HG02763 (cell line): ENCODE measurements around the gene STXBP6.

ENCODE experiments used
- ATAC-seq: cut with Tn5 transposase; IDR thresholded peaks from one replicate; pipeline ENCODE4 v1.9.1; 2021; ENCODE audit warnings: mild to moderate bottlenecking, moderate library complexity; ENCODE audit not compliant: unreplicated experiment

STXBP6 gene

DNA sequence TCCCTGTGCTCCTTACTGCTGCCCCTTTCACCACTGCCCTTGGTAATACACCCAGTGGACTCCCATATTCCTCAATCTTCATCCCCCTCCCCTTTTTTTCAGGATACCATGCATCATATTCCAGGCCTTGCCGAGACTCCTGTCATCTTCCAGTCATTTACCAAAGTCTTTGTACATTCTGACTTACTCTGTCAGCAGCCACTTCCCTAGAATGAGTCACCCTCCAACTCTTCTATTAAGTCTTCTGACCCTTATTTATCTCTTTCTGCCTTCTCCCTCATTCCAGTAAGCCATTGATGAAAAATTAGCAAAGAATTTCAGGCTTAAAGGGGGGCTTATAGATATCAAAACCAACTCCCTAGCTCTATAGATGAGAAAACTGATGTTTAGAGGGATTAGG lies 128.0 kb downstream of the STXBP6 start:
- no peak for ATAC-seq

DNA sequence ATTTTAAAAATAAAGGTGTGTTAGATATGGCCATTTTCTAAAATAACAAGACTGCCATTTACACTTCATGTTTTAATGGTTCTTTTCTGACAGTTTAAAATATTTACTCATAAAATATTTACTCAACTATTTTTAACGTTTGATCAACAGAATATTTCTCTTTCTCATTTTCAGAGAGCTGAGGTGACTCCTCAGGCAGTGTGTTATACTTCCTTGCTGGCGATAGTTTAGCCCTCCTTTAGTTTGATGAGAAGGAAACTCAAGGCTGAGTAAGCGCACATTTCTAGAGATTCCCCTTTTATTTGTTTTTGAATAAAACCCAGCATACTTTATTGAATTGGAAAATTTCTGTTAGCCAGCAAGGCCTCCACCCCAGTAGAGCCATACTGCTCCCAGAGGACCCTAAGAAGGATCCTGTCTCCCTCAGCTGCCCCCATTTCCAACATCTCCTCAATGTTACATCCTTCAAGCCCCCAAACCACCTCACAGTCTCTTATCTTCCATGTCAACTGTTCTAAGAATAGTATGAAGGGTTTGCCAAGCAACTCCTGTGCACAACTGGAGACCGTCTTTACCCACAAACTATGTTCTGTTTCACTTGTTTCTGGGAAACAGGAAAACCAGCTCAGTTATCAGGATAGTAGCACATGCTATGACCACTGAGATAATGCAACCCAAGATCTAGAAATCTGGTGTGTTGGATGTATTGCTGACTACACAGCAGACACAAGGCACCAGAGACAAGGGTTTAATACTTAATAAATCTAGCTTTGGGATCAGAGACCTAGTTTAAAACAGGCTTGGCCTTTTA lies 129.5 kb downstream of the STXBP6 start:
- ATAC-seq, result no peak

DNA sequence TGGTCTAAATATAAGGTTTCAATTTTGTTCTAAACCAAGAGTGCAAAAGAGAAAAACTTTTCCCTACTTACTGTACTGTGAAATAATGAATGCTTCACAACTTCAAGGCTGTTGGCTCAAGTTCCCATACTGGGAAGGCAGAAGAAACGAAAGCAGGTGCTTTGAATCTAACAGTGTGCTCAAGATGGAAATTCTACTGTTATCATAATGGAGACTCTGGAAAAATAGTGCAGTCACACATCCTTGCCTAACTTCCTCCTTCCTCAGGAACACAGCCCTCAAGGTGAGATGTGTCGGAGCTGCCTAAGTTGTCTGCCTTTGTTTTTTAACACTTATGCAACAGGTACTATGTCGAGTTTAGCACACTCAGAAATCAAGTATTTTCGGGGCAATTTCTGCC lies 131.1 kb downstream of the STXBP6 start:
- ATAC-seq, result no peak

DNA sequence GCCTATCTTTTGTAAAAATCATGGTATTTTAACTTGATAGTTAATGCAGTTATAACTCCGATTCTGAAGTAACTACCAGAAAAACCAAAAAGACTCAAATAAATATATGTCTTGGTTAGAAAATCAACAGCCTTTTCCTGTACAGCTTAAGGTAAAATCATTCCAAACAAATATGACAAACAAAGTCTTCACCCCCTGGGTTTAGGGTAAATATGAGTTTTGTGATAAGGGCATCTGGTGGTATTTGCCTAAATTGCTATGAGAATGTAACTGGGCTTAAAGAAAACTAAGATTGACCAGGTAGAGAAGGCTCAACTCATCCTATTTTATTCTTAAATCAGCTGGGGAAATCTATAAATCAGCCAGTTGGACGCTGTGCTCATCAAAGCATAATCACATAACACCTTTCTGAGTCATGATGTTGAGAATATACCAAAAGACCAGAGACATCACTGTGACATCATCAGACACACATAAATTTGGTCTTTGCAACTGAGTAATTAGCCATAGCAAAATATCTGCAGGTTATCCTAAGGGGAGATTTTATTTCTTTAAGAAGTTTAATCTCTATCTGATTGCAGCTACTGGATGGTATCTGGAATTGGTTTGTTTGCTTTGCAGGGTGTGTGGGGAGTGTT lies 133.9 kb downstream of the STXBP6 start:
- ATAC-seq, result no peak

DNA sequence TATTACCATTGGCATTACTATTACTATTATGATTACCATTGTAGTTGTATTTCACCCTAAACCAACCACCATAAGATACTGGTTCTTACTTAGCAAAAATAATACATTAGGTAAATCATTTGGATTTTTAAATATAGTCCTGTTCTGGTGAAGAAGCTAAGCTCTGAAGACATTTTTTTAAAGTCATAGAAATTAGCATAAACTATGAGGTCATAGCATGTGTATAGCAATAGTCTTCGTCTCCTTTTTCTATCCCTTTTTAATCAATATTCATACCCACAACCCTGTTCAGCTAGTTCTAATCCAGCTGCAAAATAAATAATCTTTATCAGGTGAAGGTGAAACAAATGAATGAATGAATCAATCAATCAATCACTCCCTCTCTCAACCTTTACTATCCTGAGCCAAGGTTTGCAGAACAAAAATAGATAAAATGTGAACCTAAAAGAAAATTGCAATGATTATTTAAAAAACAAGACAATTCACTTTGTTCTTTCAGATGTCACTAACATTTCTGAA lies 134.5 kb downstream of the STXBP6 start:
- no peak for ATAC-seq

DNA sequence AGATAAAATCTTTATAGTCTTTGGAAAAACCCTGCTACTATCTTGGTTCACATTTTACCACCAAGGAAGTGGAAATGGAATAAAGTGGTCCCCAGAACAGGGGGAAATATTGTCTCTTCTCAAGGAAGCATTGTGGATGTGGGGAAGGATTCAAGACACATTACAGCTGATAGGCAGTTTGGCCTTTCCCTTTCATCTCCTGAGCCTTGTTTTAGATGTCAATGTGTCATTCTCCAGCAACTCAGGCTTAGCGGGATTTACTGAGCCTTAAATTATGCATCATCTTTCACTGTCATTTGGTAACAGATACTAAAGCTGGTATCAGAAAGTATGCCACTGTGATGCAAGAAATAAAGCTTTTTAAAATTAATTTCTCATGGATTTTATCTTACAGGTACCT lies 136.2 kb downstream of the STXBP6 start:
- no peak for ATAC-seq

DNA sequence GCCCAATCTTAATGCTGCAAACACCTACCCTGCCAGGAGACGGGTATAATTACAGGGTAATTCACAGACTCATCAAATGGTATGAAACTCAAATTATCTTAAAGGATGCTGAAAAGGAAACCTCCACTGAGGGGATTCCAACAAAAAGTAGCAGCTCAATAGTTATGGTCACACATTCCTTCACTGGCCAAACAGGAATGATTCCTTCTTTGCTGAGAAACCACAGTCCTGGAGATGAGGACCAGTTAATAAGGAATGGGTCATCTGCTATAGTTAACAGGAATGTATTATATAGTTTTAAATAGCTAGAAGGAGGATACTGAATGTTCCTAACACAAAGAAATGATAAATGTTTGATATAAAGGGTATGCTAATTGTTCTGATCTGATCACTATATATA lies 136.9 kb downstream of the STXBP6 start:
- ATAC-seq, result no peak

DNA sequence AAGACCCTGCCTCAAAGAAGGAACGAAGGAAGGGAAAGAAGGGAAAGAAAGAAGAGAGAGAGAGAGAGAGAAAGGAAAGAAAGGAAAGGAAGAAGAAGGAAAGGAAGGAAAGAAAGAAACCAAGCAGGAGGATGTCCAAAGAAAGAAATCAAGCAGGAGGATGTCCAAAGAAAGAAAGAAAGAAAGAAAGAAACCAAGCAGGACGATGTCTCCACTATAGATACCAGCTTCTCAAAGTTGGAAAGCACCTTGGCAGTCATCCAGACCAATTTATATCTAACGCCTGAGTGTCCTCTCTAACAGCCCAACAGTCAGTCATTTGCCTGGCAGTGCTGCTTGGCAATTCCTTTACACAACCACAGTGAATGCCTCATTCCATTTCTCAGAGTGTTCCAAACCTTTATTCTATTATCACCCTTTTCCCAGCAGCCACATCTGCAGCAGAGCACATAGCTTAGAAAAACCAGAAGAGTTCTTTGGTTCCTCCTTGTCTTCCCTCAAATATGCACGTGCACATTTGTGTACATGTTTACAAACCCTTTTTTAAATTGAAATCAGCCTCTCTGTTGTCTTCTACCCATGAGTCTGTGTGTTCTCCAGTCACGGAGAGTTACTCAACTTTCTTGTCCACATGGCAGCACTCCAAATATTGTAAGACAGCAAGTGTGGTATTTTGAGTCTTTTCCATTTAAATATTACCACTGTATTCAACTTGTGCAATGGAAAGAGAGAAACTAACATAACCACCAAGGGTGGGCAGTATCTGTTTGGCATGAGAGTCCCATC lies 138.4 kb downstream of the STXBP6 start:
- ATAC-seq, result no peak

DNA sequence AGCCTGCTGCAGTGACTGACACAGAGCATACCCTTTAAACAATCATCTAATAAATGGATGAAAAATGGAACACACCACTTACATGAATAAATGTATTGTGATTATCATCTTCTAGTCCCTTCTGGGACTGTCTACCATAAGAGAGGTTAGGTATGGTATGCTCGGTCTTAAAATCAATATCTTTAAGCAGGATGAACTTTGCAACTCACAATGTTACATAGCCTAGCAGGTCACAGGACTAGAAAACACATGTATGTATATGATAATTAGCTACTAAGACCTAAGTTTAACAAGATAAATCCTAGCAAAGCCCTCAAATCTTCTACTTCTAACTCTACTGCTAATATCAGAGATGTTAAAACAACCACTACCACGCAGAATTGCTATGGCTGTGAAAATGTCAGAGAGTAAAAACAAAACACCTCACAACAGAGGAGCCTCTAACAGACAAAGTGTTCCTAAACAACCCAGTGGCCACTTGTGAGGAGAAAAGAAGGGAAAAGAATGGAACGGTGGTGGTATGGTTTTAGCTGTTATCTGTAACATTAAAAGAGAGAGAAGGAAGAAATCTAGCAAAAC lies 139.4 kb downstream of the STXBP6 start:
- ATAC-seq, result no peak

DNA sequence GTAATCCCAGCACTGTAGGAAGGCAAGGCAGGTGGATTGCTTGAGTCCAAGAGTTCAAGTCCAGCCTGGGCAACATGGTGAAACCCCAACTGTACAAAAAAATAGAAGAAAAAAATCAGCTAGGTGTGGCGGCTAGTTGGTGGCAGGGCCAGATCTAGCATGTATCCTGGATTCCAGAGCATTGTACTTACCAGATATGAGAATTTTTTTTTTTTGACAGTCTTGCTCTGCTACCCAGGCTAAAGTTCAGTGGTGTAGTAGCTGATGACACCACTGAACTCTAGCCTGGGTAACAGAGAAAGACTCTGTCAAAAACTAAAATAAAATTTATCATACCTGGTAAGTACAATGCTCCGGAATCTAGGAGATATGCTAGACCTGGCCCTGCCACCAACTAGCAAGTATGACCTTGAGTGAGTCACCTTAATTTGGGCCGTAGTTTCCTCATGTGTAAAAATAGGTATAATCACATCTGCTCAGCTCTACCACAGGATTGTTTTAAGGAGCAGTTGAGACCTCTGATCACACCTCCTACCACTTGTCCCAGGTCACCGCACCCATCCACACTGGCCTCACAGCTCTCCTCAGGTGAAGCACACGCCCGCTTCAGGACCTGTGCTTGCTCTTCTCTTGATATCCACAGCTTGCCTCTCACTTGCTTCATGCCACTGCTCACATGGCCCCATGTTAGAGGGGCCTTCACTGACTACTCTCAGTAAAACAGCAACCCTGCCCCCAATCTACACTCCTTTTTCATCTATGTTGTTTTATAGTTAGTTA lies 140.2 kb downstream of the STXBP6 start:
- no peak for ATAC-seq

DNA sequence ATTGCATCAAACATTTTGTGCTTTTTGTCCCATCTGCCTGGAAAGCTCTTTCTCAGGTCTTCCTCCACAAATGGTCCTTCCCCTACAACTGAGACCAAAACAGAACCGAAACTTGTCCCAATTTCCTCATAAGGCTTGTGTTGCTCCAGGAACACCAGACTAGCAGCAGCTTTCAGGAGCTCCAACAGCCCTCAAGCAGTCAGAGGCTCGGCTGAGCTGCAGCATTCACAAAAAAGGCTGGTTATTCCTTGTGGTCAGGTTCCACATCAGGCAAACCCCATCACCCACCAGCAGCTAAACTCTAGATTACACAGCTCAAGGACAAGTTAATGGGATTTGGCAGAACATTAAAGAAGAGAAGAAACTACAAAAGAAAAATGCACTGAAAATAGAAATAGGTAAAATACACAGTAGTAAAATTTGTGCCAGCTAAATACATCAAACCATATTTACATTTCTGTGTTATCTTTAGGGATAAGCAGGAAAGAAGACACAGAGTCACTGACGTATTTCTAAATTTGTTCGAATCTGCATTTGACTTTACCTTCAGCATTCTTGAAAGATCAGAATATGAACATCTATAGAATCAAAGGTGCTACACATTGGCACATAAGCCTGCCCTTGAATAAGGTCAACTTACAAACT lies 141.2 kb downstream of the STXBP6 start:
- no peak for ATAC-seq

DNA sequence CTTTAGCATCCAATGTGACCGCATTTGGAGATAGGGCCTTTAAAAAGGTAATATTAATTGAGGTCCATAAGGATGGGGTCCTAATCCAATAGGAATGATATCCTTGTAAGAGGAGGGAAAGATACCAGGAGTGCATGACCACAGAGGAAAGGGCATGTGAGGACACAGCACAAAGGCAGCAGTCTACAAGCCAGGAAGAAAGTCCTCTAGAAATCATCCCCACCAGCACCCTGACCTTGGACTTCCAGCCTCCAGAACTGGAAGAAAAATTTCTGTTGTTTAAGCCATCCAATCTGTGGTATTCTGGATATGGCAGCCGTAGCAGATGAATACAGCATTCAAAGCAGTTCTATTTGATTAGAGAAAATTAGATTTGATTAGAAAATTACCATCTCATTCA lies 145.4 kb downstream of the STXBP6 start:
- ATAC-seq, result no peak

DNA sequence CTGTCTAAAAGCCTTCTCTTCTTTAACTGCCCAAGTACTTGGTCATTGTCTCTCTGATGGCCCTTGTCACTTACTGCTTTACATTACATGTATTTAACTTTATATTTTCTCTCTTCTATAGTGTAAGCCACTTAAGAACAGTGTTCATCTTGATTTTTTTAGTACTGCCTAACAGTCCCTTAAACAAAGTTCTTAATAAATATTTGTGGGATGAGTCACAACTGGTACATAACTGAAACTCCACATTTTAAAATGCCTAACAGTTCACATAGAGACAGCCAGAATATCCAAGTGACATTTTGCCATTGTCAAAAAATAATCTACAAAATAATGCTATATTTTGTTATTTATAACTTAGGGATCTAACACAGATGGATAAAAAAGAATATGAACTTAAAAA lies 146.6 kb downstream of the STXBP6 start:
- ATAC-seq, result no peak

DNA sequence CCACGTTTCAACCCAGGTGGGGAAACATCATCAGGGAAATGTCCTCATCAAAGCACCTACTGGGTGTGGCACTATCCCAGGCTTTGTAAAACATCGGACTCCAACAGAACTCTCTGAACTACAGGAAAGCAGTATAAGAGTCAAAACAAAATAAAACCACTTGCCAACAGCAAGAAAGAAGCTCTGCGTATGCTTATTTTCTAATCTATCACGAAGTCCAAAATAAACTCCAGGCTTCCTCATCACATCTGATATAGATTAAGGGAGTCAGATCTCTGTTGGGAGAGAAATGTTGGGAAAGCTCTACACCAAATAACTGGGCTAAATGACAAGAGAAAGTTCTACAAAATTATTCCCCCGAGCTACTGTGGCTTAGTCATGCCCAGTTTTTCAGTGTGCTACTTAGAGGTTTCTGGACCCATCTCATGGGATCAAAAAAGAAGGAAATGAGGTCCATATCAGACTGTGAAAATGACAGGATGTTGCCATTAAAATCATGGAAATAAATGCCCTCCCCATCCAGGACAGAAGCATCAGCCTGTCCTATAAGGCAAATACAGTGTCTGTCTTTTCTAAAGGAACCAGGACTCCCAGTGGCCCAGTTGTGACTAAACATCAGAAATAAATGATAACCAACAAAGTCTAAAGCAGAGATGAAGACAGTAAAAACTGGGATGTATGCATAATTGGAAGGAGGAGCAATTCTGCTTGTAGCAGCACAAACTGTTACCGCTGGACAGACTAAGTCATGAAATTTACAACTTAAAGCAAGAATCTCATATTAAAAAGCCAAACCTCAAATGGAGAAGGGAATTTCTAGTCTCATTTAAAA lies 149.5 kb downstream of the STXBP6 start:
- no peak for ATAC-seq

DNA sequence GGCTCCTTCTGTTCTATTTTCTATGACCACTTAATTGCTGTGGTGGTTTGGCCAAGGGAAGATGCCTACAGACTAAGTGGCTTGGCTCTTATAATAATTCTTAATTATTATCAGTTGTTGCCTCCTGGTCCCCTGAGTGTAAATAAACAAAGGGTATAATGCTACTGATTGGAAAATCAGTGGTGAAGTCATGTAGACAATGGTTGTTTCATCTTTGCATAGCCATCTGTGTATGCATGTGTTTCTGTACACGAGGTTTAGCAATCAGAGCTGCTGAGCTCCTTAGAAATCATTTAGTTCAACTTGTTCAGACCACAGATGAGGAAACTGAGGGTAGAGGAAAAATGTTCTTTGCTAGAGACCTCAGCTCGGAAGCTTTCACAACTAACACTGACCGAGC lies 152.2 kb downstream of the STXBP6 start:
- no peak for ATAC-seq

DNA sequence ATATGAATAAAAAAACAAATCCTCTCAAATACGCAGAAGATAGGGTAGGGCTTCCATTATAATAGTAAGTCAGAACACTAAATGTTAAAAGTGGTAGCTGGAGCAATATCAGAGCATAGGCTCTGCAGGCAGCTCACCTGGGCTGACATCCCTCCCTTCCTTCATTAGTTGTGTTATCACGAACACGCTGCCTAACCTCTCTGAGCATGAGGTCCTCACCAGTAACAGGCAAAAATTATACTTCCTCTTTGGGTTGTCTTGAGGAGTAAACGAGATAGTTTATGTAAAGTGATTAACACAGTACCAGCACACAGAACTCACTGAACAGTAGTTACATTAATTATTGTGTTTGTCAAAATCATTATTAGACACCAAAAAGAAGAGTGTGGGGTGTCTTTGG lies 154.3 kb downstream of the STXBP6 start:
- ATAC-seq, result no peak

DNA sequence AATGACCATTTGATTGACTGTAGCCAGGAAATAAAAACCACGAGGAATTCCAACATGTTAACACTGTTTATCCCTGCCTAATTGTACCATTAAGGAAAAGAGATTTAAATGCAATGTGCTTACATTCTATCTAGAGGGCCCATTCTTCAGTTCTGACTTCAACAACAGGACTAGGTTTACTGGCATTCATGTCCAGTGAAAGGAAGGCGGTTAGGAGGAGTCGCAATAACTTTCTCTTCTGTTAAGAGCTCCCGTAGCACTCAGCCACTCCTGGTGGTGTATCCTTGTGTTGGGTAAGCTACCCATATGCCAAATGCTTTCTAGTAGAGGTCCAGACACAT lies 154.7 kb downstream of the STXBP6 start:
- ATAC-seq, result no peak

DNA sequence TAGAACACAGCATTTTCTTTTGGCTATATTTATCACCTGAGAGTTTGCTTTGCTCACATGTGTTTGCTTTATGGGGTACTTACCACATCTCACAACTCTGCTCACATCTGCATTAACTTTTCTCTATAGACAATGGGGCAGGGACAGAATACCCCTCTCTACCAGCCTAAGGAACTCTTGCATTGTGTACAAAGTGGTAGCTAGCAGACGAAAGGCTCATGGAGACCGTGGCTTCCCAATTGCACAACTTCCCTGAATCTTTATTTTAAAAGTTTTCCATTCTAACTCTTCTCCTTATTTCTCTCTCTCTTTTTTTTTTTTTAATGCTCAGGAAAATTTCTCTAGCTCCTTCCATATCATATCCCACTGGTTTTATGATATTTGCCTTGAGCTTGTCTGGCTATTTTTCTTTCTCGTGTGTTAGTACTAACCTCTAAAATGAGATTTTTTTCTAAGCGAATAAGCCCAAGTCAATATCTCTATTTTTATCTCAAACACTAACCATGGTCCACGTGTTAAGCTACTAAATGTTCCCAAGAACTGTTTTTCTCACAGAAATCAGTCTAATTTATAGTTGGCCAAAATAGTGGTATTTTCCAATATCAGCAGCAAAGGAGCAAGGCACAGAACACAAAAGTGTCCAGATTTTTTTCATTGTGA lies 155.2 kb downstream of the STXBP6 start:
- ATAC-seq, result no peak
